GM18508 (cell line): ENCODE results near the gene POLR1G.

Experiments
- ATAC-seq: cut with Tn5 transposase; IDR thresholded peaks from one replicate; pipeline ENCODE4 v1.9.1; 2021; ENCODE audit warnings: moderate number of reproducible peaks; ENCODE audit not compliant: insufficient read depth, unreplicated experiment

The POLR1G gene

DNA sequence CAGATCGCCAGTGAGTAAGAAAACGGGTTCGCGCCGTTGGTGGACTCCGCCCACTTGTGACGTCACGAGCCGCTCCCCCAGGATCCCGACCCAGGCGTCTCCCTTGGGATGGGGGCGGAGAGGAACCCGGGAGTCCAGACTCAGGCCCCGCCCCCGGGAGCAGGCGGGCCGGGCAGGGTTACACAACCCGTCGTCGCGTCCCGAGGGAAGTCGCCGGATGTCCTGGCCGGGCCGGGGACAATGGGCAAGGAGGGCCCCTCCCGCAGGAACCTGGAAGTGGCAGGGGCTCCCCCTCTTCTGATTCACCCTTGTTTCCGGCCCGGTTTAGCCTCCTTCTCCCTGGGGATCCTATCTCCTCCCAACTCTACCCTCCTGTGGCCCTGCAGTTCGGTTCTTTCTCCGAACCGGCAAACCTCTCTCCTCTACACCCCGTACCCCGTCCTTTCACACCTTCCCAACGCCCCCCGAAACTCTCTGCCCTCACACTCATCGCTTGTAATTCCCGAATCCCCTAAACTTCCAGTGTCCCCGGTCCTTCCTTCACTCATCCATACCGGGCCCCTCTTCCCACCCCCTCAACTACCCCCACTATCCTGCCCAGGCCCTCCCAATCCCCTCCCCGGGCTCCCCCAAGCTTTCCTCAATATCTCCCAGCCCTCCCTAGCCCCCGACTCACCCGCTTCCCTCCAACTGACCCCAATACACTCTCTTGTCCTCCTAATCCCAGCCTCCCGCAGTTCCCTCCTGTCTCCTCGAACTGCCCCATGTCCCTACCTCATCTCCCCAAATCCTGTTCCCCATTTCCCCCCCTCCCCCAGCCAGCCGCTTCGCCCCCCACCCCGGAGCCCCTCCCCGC is 37.2 kb downstream of the POLR1G start:
- ATAC-seq = no peak

DNA sequence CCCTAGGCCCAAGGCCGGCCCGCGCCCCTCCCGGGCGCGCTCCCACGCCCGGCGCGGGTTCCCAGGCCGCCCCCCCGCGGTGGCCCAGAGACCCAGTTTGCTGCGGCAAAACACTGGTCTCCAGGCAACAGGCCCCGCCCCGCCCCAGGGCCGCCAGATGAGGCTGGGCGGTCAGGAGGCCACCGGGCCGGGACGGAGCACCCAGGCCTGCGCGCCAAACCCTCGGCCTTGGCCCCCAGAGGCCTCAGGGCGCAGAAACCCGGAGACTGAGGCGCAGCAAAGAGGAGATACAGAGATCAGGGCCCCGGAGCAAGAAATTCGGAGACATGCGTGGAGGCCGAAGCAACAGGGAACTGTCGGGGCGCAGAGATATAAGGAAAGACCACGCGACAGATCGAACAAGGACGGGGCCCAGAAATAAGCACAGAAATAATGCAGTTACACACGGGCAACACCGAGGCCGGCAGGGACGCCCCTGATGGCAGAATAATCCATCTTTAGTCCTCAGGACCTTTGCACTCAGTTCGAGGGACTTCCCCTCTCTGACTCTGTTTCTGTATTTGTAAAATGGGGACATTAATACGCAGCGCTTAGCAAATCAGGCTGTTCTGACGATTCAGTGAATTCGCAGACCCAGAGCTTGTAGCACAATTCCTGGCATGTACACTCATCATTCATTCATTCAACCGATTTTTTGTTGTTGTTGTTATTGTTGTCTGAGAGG is 38.0 kb downstream of the POLR1G start:
- ATAC-seq = no peak

DNA sequence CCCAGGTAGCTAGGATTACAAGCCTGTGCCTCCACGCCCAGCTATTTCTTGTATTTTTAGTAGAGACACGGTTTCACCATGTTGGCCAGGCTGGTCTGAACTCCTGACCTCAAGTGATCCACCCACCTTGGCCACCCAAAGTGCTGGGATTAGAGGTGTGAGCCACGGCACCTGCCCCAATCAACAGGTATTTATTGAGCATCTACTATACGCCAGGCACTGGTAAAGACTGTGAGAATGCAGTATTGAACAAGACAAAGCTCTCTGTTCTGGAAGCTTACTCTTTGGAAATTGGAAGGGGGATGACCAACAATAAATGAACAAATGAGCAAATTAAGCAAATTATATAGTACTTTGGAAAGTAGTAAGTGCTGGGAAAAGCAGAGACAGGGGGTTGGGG is 38.7 kb downstream of the POLR1G start:
- ATAC-seq = no peak

DNA sequence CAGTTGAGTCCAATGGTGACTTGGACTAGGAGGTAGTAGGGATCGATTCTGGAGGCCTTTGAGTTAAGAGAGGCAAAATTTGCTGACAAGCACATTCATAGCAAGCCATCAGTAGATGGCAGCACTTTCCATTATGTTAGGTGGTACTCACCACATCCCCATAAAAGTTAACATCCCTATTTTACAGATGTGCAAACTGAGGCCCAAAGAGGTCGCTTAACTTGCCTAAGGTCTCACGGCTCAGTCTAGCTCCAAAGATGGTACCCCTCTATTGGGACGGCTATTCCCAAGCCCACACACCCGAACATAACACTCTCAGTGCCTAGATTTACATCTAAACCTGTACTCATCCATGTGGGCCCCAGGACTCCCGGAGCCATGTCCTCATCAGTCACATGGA is 39.9 kb downstream of the POLR1G start:
- no peak for ATAC-seq

DNA sequence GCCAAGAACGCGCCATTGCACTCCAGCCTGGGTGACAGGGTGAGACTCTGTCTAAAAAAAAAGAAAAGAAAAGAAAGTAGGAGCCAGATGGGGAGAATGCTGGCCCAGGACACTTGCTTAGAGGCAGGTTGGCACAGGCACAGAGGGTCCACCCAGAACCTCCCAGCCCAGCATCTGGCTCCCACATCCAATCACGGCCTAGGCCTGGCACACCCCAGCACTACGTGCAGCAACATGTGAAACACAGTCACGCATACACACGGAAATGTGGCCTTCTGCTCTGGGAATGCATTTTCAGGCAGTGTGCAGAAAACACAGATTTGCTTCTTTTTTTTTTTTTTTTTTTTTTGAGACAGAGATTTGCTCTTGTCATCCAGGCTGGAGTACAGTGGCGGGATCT is 40.5 kb downstream of the POLR1G start:
- no peak for ATAC-seq

DNA sequence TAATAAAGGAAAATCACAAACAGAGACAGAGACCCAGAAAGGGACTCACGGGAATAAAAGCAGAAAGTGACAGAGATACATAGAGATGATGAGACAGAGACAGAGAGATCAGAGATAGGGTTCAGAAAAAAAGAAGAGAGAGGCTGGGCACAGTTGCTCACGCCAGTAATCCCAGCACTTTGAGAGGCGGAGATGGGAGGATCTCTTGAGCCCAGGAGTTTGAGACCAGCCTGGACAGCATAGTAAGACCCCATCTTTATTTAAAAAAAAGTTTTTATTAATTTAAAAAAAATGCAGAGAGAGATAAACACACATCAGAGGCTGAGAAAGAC is 41.9 kb downstream of the POLR1G start:
- no peak for ATAC-seq

DNA sequence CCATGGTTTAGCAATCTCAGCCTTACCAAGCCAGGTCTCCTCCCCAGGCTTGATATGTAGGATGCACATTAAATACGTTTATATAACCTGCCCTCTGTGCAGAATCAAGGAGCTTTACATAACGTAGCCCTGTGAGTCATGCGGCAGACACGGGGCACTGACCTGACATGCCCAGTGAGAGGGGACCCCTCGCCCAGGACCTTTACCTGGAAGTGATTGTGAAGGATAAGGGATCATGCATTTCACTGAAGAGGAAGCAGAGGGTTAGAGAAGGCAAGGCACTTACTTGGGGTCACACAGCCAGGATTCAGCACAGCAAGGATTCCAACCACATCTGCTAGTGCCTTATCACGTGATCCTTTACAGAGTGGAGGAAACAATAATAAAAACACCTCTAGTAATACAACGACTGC is 42.4 kb downstream of the POLR1G start:
- ATAC-seq = no peak

DNA sequence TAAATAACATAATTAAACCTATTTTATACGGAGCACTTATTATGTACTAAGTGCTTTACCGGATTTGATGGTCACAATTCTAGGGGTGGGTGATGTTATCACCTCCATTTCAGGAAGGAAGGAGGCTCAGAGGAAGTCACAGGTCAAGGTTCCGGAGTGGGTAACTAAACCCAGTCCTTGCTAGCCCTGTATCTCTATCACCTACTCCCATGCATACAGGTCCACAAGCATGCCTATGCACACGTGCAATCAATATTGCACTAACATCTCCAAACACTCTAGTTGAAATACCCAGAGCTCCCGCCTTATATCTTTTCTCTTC is 43.5 kb downstream of the POLR1G start:
- no peak for ATAC-seq

DNA sequence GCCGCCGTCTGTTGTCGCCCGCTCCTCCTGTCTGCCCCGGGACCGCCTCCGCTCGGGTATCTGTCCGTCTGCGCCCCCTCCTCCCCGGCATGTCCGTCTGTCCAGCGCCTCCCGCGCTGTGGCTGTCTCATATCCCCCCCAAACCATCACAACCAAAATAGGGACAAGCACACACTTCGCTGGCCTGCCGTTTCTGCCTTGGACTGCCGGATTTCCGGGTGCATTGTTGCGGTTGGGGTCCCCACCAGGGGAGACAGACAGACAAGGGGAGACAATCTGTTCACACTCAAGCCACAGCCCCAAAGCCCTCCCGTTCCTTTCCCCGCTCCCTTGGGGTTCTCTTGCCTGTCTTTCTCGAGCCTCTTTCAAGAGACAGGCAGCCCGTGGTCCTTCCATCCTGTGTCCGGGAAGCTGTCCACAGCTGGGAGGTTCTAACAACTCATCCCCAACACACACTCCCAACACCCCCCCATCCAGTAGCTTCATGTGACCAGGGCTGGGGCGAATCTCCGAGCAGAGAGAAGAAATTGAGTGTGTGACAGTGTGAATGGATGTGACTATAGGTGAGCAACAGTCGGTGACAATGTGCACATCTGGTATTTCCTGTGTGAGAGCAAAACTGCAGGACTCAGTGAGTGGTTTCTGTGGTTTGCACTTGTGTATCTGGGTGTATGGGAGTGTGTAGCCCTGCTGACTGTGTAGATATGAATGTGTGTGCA is 44.8 kb downstream of the POLR1G start:
- no peak for ATAC-seq

DNA sequence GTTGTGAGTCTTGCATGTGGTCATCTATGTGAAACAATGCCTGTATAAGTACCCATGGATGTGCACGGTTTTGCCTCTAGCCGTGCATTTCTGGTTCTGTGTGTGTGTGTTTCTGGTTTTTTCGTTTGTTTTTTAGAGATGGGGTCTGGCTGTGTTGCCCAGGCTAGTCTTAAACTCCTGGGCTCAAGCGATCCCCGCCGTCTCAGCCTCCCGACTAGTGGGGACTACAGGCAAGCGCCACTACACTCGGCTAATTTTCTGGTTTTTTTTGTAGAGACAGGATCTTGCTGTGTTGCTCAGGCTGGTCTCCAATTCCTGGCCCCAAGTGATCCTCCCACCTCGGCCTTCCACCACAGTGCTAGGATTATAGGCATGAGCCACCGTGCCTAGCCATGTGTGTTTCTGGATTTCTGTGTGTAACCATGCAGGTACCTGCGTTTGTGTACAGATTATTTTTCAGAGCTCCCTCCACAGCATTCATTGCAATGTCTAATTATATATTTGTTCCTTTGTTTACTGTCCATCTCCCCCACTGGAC is 45.5 kb downstream of the POLR1G start:
- ATAC-seq = no peak

DNA sequence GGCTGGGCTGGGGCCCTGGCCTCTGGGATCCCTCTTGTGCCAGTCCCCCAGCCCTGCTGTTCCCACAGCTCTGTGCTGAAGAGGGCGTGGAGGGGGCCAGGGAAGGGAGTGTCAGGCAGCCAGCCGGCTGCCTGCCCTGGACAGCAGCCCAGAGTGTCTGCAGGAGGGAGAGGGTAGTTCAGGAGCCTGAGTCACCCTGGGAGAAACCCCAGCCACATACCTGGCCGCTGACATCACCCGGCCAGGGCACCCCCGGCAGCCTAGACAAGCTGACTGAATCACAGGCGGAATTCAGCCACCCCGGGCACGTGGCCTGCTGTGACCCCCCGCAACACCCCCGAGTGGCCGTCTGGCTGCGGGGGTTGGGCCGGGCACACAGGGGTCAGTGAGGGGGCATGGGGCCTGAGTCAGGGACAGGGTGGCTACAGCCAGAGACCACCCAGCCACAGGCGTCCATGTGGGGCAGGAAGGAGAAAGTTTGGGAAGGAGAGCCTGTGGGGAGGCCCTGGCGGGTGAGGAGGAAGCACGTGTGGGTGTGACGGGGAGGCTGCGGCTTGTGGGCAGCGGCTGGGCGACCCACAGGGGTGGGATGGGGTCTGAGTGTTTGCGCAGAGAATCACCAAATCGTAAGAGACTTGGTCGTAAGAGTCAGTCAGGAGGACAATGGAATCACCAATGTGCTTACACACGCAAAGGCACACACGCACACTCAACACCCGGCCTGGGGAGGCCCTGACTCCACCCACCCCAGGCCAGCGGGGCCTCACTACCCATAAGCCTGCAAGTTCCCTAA is 49.5 kb downstream of the POLR1G start:
- no peak for ATAC-seq

DNA sequence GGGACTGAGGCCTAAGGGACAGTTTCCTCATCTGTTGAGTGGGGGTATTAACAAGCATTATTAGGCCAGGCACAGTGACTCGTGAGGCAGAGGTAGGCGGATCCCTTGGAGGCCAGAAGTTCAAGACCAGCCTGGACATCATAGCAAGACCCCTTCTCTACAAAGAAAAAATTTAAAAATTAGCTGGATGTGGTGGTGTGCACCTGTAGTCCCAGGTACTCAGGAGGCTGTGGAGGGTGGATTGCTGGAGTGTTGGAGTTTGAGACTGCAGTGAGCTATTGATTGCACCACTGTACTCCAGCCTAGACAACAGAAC is 50.0 kb downstream of the POLR1G start:
- ATAC-seq = no peak

DNA sequence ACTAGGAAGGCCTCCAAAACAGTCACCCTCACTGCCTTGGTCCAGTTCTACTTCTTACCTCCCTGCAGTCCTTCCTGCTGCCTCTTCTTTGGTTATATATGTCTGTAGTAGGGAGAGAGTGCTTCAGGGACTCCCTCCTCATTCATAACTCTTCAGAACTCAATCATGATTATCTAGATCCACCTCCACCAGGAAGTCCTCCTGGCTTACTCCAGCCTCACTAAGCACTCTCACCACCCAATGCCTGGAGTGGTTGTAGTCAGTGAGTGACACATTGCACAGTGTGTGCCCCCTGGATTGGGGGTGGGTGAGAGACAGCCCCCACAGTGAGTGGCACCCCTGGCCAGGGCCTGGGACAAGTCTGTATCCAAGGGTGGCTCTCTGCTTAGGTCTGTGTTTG is 51.3 kb downstream of the POLR1G start:
- ATAC-seq = no peak
